SJSA1 (cell line): ENCODE results near the gene CADPS. TPM values are rescaled to one million over a fixed set of nuclear protein-coding genes. Genes with fewer than 3 reads are reported as not detected.

Experiments
- DNase-seq, 2 experiments: peaks; one replicate each; pipeline ENCODE4 v3.0.0-alpha.2; 2015 to 2020; ENCODE audit warnings: low spot score in 2 of 2, low read depth in 1 of 2
- H3K27ac ChIP-seq: fragments of 250-450 bp; sonication (Bioruptor Pico); 2 replicates; pipeline ENCODE4 v1.5.1; 2020; ENCODE audit warnings: mild to moderate bottlenecking, moderate library complexity
- H3K27me3 ChIP-seq: fragments of 250-450 bp; sonication (Bioruptor Pico); replicated peaks from 2 replicates; pipeline ENCODE4 v1.5.1; 2020; ENCODE audit warnings: mild to moderate bottlenecking, moderate library complexity
- H3K36me3 ChIP-seq: fragments of 250-450 bp; sonication (Bioruptor Pico); 2 replicates; pipeline ENCODE4 v1.5.1; 2020; ENCODE audit warnings: mild to moderate bottlenecking
- H3K4me1 ChIP-seq: fragments of 250-450 bp; sonication (Bioruptor Pico); replicated peaks from 2 replicates; pipeline ENCODE4 v1.6.1; 2021; ENCODE audit warnings: mild to moderate bottlenecking
- H3K4me3 ChIP-seq: fragments of 250-450 bp; sonication (Bioruptor Pico); 2 replicates; pipeline ENCODE4 v1.5.1; 2020; ENCODE audit warnings: mild to moderate bottlenecking
- H3K9me3 ChIP-seq: fragments of 250-450 bp; sonication (Bioruptor Pico); replicated peaks from 2 replicates; pipeline ENCODE4 v1.5.1; 2020; ENCODE audit warnings: mild to moderate bottlenecking
- total RNA-seq: library from RNA; depleted of rRNA; stranded (reverse); fragments of >200 nt; shearing (Covaris generic); gene quantifications from 2 replicates; pipeline ENCODE4 v1.2.3, GENCODE V29; 2014

Gene CADPS
- total RNA-seq, 1 experiment from 2014 or later: not detected

DNA sequence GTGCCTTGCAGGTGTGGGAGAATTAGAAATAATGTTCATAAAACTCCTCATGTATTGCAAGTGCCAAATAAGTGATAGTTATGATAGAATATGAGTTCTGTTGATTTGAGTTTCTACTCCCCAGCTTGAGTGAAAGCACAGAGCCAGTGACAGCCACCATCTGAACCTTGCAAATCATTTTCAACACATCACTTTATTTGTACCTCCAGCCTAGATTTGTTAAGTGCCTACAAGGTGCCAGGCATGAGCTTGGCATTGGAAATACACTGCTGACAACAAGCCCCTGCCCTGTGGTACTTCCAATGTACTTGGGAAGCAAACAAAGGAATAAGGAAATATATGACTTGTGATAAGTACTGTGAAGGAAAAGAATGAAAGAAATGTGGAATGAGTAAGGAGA lies 518.9 kb downstream of the CADPS start:
- H3K4me1 ChIP-seq: no peaks in the 10 kb centered on the region

DNA sequence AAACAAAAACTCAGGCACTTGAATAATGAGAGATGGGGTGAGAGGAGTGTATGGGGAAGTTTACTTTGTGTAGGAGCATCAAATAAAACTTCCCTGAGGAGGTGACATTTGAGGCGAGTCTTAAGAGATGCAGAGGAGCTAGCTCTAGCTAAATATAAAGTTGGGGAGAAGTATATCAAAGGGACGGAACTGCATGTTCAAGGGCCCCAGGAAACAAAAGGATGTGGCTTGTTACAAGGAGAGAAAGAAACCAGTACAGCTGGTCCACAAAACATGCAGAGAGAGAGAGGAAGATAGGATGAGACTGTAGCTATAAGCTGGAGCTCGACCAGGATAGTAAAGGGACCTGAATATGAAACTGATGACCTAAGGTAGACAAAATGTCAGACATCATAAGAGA lies 519.5 kb downstream of the CADPS start:
- DNase-seq: no peak
- no peaks in the 10 kb centered on the region for H3K27me3 ChIP-seq
- no peak overlapping the region for H3K27ac ChIP-seq
- H3K4me1 ChIP-seq: no peaks in the 10 kb centered on the region
- H3K9me3 ChIP-seq: no peaks in the 10 kb centered on the region
- no peaks in the 10 kb centered on the region for H3K36me3 ChIP-seq
- H3K4me3 ChIP-seq: no peak overlapping the region

More for the DNA sequence above, 518.9 kb downstream of the CADPS start:
- no peaks in the 10 kb centered on the region for H3K36me3 ChIP-seq
- H3K27ac ChIP-seq: no peak overlapping the region
- no peaks in the 10 kb centered on the region for H3K27me3 ChIP-seq
- H3K4me3 ChIP-seq: no peak overlapping the region
- H3K9me3 ChIP-seq: no peaks in the 10 kb centered on the region
- no peak for DNase-seq
